GM04503 (cell line): ENCODE results near the gene NACC2.

Experiments used
- DNase-seq: peaks from one replicate; pipeline ENCODE4 v3.0.0-alpha.2; 2012; ENCODE audit warnings: low read depth

The NACC2 gene

GRCh38 chr9:136055715-136056545 is 39.2 kb downstream of the NACC2 start:
- no peak for DNase-seq

- DNase-seq, result no peak
These were observed 40.0 kb downstream of the NACC2 start for GRCh38 chr9:136054798-136055714.

GRCh38 chr9:136054146-136054545 is 40.9 kb downstream of the NACC2 start:
- no peak for DNase-seq

- DNase-seq, result no peak
These were observed 41.3 kb downstream of the NACC2 start for GRCh38 chr9:136053757-136054142.

- DNase-seq, result no peak
These were observed 41.9 kb downstream of the NACC2 start for GRCh38 chr9:136052991-136053756.

- DNase-seq, result no peak
These were observed 42.6 kb downstream of the NACC2 start for GRCh38 chr9:136052472-136052880.

GRCh38 chr9:136051837-136052471 is 43.1 kb downstream of the NACC2 start:
- DNase-seq, result peak; percentile 95

GRCh38 chr9:136051453-136051836 is 43.6 kb downstream of the NACC2 start:
- no peak for DNase-seq

GRCh38 chr9:136050701-136051452 is 44.2 kb downstream of the NACC2 start:
- no peak for DNase-seq

GRCh38 chr9:136050266-136050700 is 44.8 kb downstream of the NACC2 start:
- no peak for DNase-seq

GRCh38 chr9:136049491-136050265 is 45.4 kb downstream of the NACC2 start:
- DNase-seq, result no peak

GRCh38 chr9:136048560-136049411 is 46.3 kb downstream of the NACC2 start:
- DNase-seq, result no peak

- DNase-seq, result no peak
These were observed 47.1 kb downstream of the NACC2 start for GRCh38 chr9:136047775-136048559.

GRCh38 chr9:136047076-136047774 is 47.9 kb downstream of the NACC2 start:
- DNase-seq, result no peak

- no peak for DNase-seq
These were observed 48.6 kb downstream of the NACC2 start for GRCh38 chr9:136046554-136046920.

- DNase-seq, result no peak
These were observed 49.2 kb downstream of the NACC2 start for GRCh38 chr9:136045595-136046553.
